Measurements from ENCODE around the gene OPCML.

The OPCML gene

DNA sequence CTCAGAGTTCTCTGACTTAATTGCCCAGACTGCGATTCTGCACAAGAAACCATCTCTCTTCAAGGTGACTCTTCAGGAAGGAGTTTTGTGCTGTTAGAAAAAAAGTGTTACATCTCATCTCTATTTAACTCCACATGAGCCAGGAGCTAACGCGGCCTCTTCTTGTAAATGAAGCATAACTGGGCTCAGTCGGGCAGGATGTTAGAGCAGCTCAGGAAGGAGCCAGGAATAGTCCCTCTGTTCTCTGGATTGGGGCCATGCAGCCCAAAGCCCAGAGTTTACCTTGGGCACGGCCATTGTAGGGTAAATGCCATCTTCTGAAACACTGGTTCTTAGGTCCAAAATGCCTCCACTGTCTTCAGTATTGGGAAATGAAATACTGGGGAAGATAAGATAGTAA lies 760.6 kb downstream of the OPCML start:
- DNase-seq: no peak

DNA sequence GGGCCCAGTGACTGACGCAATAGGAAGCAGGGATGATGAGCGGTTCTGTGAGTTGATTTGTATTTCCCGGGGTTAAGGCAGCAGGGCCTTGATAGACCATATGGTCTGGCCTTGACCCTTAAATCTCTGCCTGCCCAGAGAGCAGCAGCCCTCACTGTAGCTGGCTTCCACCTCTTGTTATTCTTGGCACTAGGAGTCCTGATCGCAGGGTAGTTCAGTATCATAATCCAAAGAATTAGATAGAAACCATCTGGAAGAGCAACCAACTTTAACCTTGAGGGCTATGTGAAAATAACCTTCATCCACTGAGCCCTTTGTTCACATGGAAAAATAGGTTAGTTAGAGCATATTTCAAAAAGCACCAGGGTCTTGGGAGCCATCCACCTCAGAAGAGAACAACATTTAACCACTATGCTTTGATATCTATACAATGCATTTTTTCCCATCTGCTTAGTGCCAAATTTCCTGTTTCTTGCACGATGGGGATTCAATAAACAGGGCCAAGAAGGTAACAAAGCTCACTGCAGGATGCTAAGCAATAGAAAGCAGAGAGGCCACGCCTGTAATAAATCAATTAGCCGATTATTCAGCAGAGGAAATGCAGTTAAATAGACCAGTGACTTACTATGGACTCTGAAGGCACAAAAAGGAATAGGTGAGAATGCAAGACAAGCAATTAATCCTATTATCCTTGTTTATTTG lies 761.3 kb downstream of the OPCML start:
- no peak for DNase-seq

DNA sequence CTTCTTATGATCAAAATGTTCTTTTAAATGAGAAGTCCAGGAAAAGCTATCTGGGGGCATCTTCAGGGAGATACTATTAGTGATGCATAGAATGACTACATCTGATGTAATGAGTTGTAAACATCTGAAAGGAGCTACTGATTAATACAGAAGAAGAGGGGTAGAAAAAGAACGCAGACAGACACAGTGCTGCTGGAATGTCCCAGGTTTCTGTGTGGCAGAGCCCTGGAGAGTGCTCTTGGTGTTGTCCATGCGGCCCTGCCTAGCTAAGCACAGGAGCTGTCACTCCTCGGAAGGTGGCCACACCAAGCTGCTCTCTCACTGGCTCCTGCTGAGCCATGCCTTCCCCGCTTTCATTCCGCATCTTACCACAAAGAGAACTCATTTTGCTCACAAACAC lies 768.8 kb downstream of the OPCML start:
- DNase-seq: no peak

DNA sequence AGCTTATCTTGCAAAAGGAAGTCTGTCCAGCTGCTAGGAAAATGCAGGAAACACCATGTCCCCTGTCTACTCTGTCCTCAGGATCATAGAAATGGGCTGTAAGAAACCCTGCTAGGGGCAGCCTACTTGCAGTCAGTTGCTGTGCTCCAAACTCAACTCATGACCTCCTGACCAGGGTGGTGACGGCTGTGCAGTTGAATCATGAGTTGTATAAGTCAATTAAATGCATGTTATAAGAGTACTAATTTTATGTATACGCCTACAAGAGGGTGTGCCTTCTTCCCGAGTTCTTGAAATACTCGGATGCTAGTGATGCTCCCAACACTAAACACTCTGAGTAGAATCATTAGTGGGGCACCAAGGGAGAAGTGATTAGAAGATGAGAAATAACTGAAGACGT lies 776.4 kb downstream of the OPCML start:
- DNase-seq: no peak

DNA sequence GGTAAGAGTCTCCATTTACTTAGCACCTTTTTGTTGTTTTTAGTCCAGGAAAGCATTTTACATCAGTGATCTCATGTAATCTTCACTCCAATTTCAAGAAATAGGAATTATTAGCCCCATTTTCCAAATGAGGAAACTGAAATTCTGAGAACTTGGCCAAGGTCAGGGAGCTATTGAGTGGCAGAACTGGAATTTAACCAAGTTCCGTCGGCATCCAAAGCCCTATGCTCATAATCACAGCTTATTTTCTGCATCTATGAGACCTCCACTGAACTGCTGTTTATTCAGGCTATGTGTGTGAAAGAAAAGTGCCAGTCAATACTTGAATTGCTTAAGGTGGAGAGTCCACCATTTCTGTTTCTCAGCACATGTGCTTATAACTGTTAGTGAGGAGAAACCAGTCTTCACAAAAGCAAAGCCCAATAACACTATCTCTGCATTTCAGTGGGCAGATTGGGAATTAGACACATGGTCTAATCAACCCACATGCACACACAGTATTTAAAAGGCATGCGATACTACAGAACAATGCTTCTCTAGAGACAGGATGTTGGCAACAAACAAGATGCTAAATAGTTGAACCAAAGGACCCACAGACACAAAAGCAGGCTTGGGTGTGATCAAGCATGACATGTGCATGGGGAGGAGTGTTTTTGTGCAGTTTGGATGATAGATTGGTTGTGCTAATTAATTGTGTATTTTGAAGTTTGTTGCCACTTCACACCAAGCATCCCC lies 780.6 kb downstream of the OPCML start:
- no peak for DNase-seq

DNA sequence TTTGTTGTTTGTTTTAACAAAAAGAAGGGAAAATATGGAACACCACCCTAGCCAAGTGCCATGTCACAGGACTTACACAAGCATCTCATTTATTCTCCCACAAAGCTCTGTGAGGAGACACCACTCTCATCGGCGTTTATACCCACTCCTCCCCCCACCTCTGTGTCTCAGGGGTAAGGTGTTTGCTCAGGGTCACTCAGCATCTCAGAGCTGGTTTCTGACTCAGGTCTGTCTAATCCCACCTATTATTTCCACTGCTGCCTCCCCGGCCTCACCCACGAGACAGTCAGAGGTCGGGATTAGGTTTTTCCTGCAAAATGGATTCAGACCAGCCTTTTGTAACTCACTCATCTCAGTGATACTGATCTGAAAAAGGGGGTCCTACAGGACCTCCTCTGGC lies 786.0 kb downstream of the OPCML start:
- no peak for DNase-seq

DNA sequence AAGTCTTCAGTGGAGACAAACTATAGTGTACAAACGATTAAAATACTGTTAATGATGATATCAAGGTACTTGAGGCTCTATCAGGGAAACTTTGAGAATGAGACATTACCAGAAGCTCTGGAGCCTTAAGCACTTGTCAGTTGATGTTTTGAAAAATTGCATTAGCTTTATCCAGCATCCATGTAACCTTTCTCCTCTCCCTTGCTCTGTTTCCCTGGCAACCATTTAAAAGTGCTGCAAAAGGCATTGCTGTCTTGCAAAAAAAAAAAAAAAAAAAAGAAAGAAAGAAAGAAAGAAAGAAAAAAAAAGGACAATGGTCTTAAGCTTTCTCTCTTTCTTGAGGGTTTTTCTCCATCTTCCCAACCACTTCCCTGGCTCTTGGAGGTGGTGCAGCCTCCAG lies 787.0 kb downstream of the OPCML start:
- DNase-seq: no peak

DNA sequence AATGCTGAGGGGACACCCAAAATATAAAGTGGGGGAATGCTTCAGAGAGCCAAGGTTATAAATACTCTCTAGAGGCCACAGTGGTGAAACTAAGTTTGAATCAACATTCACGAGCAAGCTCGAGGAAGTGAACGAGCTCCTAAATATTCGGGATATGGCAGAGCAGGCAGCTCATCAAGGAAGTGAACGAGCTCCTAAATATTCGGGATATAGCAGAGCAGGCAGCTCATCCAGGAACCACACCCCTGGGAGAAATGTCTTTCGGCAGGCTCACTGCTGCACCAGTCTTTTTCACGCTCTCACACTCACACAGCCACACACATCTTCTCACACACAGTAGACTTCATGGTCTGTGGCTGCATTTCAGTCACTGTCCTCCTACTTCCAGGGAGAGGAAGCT lies 787.5 kb downstream of the OPCML start:
- DNase-seq: no peak

DNA sequence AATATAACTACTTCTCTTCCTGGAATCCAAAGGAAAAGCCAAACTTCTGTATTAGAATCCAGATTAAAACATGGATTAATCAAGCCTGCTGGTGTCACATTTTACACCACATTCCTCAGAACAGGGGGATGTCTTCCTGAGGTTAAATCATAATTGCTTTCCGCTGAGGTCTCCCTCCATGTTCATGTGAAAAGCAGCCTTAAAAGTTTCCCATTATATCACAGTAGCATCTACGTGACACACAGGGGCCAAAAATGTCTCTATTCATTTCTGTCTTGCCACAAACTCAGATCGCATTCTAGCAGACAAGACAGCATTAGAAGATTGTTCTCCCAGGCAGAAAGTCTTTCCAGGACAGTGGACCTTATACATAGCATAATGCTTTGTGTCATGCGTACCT lies 788.7 kb downstream of the OPCML start:
- no peak for DNase-seq

DNA sequence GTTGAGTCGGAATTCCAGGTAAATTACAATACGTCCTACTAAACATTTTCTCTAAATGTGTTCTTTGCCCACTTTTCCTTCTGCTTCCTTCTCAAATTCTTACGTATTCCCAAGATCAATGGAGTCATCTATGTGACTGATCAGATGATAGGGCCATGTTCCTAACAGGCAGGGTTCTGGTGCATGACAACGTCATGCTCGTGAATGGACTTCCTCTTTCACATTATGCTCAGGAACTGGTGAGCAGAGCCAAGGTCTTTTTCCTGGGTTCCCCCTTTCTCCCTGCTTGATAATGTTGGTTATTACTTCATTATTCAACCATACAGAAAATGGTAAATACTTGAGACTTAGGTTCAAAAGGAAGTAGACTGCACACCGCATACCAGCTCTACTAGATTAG lies 789.4 kb downstream of the OPCML start:
- DNase-seq: no peak

DNA sequence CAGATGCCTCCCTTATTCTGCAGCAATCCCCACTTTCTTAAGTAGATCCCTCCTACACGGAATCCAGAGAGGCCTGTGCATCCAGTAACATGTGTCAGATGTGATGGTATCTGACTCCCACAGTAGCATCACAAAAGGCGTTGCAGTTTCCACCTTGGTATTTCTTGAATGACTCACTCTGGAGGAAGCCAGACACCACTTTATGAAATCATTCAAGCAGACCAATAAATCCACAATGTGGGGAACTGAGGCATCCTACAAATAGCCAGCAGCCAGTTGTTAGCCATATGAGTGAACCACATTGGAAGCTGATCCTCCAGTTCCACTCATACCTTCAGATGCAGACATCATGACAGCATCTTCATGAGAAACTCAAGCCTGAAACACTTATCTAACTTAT lies 798.1 kb downstream of the OPCML start:
- no peak for DNase-seq

DNA sequence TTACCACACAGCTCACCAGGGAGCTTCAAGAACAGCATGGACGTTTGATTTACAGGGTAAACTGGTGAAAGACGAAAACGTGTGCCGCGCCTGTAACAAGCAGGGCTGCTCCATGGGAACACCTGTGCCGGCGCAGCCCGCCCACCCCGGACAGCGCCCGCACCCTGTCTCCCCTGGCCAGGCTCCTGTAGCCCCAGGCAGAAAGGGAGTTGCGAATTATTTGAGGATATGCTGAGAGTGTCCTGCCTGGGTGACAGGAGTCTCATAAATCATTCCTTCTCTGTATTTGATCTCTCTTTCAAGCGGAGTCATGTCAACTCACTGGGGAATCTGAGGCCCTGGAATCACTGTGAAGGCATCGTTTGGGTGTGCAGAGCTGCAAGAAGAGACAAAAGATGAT lies 804.3 kb downstream of the OPCML start:
- DNase-seq: no peak

DNA sequence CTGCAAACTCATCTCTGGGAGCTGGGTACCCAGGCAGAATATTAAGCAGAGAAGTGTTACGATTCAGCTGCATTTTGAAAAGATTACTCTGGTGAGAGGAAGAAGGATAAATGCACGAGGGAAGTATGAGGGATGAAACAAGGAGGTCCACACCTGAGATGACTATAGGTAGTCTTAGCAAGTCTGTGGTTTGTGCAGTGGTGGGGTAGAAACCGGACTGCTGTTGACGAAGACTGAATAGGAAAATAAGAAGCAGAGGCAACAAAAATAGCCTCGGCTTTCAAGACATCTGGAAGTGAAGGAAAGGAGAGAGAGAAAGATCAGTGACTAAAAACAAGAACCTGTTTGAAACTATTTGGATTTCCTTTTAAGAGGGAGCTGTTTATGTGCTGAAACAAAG lies 810.8 kb downstream of the OPCML start:
- no peak for DNase-seq

DNA sequence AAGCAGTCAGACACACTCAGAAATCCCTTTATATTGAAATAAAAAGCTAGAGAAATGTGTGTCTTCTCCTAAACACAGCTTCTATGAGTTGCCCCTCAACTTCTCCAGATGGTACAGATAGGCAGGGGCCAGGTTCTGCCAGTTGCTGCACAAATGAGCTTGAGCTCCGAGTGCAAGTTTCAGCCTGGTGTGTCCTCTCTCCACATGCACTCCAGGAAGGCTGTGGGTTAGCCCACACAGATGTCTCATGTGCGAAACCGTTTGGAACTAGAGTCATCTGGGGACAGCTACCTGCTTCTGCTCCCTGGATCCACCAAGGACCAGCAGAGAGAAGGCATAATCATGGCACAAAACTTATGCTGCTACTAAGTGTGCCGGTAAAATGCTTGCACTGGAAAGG lies 812.6 kb downstream of the OPCML start:
- DNase-seq: no peak

DNA sequence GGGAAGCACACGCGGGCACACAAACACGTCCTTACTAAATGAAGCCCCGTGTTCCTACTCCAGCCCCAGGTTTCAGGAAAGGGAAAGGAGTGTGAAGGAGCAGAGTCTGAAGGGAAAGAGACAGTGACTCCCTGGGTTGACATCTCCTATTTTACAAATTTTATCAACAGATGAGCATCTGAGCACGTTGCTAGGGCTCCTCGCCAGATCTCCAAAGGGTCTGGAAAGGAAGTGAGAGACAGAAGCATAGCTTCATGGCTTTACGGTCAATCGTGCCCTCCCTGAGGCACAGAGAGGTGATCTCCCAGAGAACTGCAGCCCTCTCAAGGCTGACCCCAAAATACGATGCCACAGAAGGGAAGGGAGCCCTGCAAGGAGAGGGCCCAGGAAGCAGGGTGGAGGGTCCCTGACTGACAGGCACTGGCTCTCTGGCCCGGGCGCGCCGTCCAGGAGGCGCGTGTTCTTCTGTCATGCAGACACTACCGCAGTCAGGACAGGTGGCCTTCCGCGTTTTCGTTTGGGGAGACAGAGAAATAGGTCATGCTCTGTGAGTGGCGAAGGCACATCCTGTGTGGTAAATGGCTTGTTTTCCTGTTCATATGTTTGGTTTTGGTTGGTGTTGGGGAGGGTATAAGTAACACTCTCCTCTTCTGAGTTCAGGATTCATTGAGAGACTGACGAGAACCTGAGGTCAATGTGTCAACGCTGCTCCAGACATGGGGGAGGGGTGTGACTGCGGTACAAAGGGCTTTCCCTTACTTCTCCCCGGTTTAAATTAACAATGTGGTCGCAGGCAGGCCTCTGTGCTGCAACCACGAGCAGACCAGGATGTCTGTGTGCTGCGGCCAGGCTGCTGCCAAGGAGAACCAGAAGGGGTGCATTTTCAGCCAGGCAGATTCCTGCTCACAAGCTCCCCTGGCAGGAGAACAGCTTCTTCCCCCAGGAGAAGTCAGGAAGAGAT lies 813.3 kb downstream of the OPCML start:
- no peak for DNase-seq

DNA sequence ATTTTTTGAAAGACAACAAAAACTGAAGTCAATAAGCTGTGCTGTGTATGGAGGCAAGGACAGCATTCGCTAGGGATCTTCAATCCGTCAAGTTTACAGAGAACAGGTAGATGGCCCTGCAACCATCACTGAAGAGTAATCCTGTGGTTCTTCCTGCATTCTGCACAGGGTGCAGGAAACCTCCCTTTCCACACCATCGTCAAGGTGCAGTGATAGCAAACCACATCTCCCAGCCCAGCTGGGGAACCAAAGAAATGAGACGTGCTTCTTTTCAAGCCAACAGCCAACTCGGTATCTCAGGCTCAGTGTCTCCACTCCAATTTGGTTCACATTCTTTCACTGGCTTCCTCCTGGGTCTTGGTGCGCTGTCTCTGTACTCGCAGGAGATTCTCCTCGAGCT lies 814.5 kb downstream of the OPCML start:
- no peak for DNase-seq

DNA sequence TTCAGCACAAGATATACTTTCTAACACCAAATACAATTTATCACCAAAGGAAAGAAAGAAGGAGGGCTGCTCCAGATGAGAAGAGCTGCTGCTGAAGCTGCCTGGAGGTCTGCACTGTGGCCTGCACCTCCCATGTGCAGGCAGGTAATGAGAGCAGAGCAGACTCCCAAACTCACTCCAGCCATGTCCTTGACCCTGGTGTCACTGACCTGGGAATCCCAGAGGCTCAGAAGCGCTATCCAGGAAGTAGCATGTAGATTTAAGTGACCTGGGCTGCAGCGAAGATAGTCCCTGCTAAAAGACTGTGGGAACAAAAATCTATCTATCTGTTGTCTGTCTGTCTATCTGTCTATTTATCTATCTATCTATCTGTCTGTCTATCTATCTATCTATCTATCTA lies 816.3 kb downstream of the OPCML start:
- no peak for DNase-seq

DNA sequence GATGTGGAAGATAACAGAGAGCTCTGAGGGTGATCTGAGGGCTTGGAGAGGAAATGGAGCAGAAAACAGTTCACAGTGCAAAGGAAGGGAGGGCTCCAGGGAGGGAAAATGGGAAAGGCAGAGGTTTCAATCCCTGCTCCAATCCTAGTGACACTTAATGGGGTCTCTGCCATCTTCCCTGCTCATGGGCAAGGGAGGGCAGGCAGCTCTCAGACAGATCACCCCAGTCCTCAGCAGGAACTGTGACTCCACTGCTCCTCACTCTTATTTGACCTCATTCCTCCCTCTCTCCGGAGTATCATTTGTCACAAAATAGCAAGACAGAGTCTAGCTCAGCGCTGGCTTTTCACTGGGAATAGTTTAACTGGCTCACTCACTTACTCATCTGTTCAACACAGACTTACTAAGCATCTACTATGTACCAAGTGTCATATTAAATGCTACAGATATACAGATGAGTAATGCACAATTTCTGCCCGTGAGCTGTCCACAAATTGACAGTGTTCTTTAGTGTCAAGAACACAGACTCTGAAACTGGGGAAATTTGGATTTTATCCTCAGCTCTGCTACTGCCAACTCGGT lies 817.4 kb downstream of the OPCML start:
- no peak for DNase-seq

DNA sequence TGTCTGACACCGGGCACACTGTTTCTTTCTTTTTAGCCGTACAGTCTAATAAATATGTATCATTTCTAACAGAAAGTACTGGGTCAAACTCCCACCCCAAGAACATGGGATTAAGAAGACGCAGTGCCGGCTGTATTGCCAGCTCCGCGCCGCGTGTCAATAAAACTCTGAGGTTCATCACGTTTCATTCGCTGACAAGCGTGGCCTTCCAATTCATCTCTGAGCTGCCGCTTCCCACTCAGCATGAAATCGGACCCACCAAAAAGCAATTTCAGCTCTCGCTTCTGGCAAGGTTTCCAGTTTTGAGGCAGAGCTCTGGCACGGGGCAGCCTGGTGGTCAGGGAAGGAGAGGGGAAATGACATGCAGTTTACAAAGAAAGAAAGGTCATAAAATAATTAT lies 819.8 kb downstream of the OPCML start:
- no peak for DNase-seq

DNA sequence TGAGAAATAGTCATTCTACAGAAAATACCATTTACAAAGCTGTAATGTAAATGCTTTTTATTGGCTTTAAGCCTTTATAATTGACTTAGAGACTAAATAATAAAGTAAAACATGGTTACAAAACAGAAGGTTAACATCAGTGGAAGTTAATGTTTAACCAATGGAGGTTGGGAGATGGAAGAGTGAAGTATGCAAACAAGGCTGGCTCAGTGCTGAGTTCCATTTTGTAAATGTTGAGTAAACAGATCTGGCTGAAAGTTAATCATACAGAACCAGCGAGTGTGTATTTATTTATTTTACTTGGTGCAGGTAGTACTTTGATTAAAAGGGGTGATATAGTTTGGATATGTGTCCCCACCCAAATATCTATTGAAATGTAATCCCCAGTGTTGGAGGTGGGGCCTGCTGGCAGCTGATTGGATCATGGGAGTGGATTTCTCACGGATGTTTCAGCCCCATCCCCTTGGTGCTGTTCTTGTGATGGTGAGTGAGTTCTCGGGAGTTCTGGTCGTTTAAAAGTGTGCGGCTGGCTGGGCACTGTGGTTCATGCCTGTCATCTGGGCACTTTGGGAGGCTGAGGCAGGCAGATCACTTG lies 827.4 kb downstream of the OPCML start:
- no peak for DNase-seq

DNA sequence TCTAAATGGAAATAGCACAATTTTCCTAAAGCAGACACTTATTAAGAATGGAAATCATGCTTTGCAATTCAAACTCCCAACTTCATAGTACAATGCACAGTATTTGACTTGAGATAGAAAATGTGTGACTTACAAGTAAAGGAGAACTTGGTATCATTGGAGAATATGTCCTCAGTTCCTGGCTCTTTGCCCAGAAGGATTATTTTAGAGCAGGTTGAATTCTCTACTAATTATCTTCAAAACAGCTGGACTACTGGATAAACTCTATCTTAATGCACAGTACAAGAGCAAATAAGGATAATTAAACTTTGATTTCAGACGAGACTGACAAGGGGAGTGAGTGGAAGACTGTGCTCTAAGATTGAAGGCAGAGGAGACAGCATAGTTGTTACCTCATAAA lies 839.4 kb downstream of the OPCML start:
- no peak for DNase-seq

DNA sequence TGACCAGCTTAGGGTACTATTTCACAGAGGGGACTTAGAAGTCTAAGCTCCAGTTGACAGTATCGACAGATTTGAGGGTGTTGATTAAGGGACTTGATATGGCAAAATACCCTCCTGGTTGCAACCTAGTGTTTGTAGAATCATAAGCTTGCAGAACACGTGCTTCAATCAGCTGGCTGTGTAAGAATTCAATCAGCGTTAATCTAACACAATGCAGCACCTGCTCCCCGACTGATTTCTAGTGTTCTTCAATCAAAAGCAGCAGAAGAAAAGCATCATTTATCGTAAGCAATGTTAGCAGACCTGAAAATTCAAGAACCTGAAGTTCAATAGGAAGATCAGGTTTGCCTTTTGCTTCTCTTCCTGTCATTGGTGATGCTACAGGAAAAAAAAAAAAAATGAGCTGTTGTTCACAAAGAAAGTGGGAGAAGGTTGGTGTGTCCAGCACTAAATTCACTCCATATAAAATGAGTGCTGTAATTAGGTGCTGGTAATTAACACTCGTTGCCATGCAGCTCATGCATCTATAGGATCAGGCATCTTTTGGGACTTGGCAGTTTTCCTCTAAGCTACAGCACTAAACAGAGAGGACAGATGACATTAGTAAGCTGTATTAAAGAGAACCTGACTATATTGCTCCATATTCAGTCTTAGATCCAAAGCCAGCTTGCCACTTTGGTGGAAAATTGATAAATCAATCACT lies 840.3 kb downstream of the OPCML start:
- DNase-seq: no peak

All from activated gamma-delta T cell (primary cell).